Measurements from ENCODE around the gene NTM. TPM values are rescaled to one million over a fixed set of nuclear protein-coding genes. Genes with fewer than 3 reads are reported as not detected.

NTM gene
- total and polyA plus RNA-seq, 2 donors (not counting 3 experiments of a cell fraction or from before 2014, with no cell fraction given) = 1.00 to 1.1 TPM

- H3K4me3 ChIP-seq (replicated peaks in 1 of 3; ENCODE audit: insufficient read depth in 1 of 3, low read depth in 1 of 3, low read length in 3 of 3) = no peak overlapping the region
- dilution Hi-C loops (cut with MboI; ENCODE audit: extremely low pct_ligation_motif_present, low sequenced_read_pairs) = no loop called here
- no peaks in the 10 kb centered on the region for H3K4me1 ChIP-seq (ENCODE audit: control insufficient read depth, extremely low read depth, insufficient read depth, low read length)
- ChIA-PET POLR2A (no interaction called here), CTCF (interaction anchor here (1.6 kb wide), 1 partner anchor 75 kb away, joined by 5 read pairs; no protein-coding TSS in a partner anchor)
- no peak overlapping the region for H3K4me2 ChIP-seq (ENCODE audit: insufficient read depth, low read length)
- no peaks in the 10 kb centered on the region for H3K36me3 ChIP-seq (ENCODE audit: control insufficient read depth in 2 of 2, extremely low read depth in 1 of 2, insufficient read depth in 2 of 2, low read length in 2 of 2)
- no peaks in the 10 kb centered on the region for H3K9me1 ChIP-seq (replicated peaks; ENCODE audit: control insufficient read depth, extremely low read depth, insufficient read depth, low read length)
- intact Hi-C loops (cut with micrococcal nuclease) = no loop called here
- H3K27ac ChIP-seq (ENCODE audit: insufficient read depth, low read depth, low read length) = no peak overlapping the region
- no peaks in the 10 kb centered on the region for H3K9me3 ChIP-seq (replicated peaks; ENCODE audit: control insufficient read depth, insufficient read depth, low read length)
- FAIRE-seq (no peak), DNase-seq (ENCODE audit: low read depth, low spot score) (no peak)
- no peaks in the 10 kb centered on the region for H3K27me3 ChIP-seq (ENCODE audit: control insufficient read depth in 2 of 2, insufficient read depth in 2 of 2, low read length in 2 of 2)
- no peaks in the 10 kb centered on the region for H4K20me1 ChIP-seq (replicated peaks; ENCODE audit: control insufficient read depth, extremely low read depth, insufficient read depth, low read length)
- no peak overlapping the region for H2AFZ ChIP-seq (ENCODE audit: low read depth, low read length)
- TF ChIP-seq JUN (IDR thresholded peaks at IDR 0.05; ENCODE audit: borderline replicate concordance, insufficient read depth, insufficient read length, low read depth) (no peak), FOS (IDR thresholded peaks at IDR 0.05; ENCODE audit: borderline replicate concordance, insufficient read depth, low read length) (no peak), POLR2AphosphoS5 (IDR thresholded peaks at IDR 0.05; ENCODE audit: insufficient read depth, low read depth, low read length) (no peak), CTCF (IDR thresholded peaks at IDR 0.05; ENCODE audit: extremely low read depth in 1 of 2, insufficient read depth in 1 of 2, low read depth in 1 of 2, low read length in 2 of 2) (no peak), GATA2 (IDR thresholded peaks at IDR 0.05; ENCODE audit: insufficient read depth, insufficient read length, low read depth, low read length) (no peak), MAX (IDR thresholded peaks at IDR 0.05; ENCODE audit: insufficient read depth, insufficient read length) (no peak), EZH2 (IDR thresholded peaks at IDR 0.05; ENCODE audit: borderline replicate concordance, low read depth, low read length, severe bottlenecking) (no peak), MYC (IDR thresholded peaks at IDR 0.05; ENCODE audit: low read depth, low read length) (no peak), POLR2A (IDR thresholded peaks at IDR 0.05; ENCODE audit: low read depth, low read length) (no peak)
- BruUV-seq (replicated peaks) = no TSS peak
- H3K79me2 ChIP-seq (ENCODE audit: control insufficient read depth, insufficient read depth, low read length) = no peaks in the 10 kb centered on the region
- H3K9ac ChIP-seq (replicated peaks; ENCODE audit: extremely low read depth, insufficient read depth, low read length) = no peak overlapping the region
Observed at GRCh38 chr11:131943295-131943694, 572.9 kb downstream of the NTM start.

All from endothelial cell of umbilical vein (primary cell).